RCC 7860 (cell line): Measurements from ENCODE around the gene NUP93.
A peak's percentile ranks its signal among the peaks of the same experiment; 100 is the strongest.
"Not testable (repeated sequence)": the region's sequence is repeated elsewhere in the genome, so short reads cannot be mapped to it uniquely, and the experiment has no call there.

ENCODE experiments used
- DNase-seq: peaks from one replicate; pipeline ENCODE4 v3.0.0-alpha.2; 2015; ENCODE audit warnings: low spot score
- FAIRE-seq: peaks from 2 replicates; lab custom pipeline; 2012; peaks lifted over from hg19 to GRCh38; lab: Jason Lieb, UNC

NUP93 gene

DNA sequence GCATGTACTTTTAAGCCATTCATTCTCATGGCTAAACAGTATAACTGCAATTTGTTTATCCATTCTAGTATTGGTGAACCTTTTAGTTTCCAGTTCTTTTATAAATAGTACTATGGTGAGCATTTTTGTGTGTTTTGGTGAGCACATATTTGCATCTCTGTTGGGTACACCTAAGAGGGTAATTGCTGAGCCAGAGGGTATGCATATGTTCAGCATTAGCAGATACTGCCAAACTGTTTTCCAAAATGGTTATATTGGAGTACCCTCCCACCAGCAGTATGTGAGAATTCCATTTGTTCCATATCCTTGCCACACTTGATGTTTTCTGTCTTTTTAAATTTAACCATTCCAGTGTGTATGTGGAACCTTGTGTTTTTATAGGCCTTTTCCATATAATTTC lies 81.0 kb downstream of the NUP93 start:
- FAIRE-seq = no peak
- DNase-seq = no peak

DNA sequence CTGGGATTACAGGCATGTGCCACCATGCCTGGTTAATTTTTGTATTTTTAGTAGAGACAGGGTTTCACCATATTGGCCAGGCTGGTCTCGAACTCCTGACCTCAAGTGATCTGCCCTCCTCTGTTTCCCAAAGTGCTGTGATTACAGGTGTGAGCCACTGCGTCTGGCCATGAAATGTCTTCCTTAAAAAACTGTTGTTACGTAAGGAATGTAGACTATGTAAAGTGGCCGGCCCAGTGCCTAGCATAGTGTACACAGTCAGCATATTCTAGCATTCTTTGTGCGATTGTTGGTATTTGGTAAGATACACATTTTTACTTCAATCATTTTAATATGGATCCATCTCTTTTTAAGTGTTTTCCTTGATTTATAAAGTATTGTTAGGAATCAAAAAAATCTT lies 81.7 kb downstream of the NUP93 start:
- not testable (repeated sequence) for FAIRE-seq, DNase-seq

GRCh38 chr16:56812884-56813283 lies 83.0 kb downstream of the NUP93 start:
- FAIRE-seq = peak; percentile 88
- peak; percentile 44 for DNase-seq

DNA sequence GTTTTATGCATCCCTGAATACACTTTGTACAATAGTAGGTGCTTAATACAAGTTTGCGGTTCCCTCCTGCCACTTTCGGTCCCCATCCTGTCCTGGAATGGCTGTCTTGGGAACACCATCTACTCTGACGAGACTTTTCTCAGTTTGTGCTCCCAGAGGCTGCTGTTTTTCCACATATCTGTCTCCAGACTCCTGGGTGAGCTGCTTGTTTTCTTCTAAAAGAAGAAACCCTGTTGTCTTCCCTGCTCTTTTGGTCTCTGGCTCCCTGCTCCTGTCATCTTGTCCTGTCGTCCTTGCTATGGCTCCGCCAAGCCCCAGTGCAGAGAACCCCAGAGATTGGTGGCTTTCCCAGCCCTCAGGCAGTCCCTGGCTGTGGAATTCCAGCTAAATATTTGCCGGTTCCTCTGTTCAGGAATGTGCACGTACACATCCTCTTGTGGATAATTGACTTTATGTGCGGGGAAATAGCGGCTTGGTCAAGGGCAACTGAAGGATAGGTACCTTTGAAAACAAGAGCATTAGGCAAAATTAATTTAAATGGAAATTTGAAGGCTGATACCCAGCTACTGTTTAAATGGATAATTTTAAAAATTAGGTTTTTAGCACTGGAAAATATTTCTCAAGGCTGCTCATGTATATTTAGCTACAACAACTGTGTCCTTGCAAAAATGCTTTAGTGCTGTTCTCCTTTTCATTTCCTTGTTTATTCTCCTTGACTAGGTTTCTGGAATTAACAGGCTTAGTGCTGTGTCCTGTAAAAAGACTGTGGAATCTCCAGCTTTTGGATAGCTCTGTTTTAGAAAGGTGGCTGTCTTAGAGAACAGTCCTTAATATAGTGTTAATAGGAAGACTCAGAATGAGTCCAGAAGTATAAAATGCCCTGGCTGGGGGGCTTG lies 84.9 kb downstream of the NUP93 start:
- FAIRE-seq = peak; percentile 70
- DNase-seq = peak; percentile 48

- DNase-seq = no peak
- FAIRE-seq = no peak
Observed at GRCh38 chr16:56815721-56816120, 85.8 kb downstream of the NUP93 start.

GRCh38 chr16:56817056-56817455 lies 87.1 kb downstream of the NUP93 start:
- FAIRE-seq = no peak

DNA sequence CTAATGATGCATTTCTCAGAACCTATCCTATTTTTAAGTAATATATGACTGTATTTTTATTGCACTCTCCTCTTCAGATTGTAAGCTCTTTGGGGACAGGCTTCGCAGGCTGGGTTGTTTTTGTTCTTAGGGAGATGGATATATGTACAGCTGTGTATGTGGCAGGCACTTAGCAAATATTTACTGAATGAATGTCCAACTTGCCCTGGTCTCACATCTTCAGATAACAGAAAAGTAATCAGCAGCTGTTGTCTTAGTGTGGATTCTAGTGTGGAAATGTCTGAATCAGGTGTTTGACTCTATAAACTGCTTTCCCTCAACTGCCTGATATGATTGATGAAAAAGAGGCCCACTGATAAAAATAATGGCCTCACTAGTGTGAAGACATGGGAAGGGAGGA lies 88.0 kb downstream of the NUP93 start:
- no peak for DNase-seq
- FAIRE-seq = no peak

More at GRCh38 chr16:56817056-56817455, 87.1 kb downstream of the NUP93 start:
- no peak for DNase-seq

DNA sequence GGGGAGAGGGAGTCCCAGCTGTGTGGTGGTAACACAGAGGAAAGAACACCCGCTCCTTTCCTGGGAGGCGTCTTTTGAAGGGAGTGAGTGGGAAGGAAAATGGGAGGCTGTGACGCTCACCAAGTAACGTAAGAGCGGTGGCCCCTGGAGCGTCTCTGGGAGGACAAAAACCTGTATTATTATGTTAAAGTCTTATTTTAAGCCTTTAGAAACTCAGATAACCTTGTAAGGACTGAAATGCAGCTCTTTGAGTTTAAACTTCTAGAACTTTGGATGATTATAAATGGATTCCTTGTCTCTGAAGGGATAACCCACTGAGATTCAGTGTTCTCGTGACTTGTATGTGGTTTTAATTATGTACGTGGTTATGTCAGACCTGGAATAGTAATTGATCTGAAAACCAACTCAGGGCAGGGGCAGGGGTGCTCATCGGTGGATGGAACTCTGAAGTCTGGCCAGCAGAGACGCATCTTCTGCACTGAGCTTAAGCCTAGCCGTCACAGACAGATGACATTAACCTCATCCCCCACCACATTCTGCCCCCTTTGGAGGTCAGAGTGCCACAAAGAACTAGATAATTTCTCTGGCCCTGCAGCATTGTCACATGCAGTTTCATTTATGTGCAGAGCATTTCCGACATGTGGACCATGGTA lies 93.3 kb downstream of the NUP93 start:
- DNase-seq = no peak
- no peak for FAIRE-seq

- no peak for FAIRE-seq
- DNase-seq = no peak
Observed at GRCh38 chr16:56824331-56824730, 94.4 kb downstream of the NUP93 start.

DNA sequence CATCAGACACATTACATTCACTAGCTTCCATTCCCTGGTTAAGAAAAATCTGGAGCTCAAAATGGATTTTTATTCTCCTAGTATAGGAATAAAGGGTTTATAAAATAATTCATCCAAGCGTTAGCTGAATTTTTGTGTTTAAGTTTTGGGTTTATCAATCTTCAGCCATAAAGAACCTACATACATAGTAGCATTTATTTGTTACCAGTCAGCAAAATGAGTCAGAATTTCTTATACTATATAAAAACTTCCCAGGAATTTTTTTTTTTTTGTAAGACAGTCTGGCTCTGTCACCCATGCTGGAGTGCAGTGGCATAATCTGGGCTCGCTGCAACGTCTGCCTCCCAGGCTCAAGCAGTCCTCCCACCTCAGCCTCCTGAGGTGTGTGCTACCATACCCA lies 94.9 kb downstream of the NUP93 start:
- FAIRE-seq = no peak

DNA sequence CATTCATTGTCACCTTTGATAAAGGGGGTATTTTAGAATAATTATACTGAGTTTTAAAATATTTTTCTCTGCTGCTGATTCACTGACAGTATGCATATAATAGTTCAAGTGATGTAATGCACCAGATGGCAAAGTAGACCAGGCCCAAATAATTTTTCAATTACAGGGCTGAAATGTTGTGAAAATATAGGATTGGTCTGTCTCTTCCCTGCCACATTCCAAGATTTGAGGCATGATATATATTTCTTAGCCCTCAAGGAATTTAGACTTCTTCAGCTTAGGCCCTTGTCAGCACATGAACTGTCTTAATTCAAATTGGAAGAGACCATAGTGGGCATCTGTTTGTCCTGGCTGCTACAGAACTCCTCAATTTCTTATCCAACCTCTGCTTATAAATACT lies 95.9 kb downstream of the NUP93 start:
- DNase-seq = no peak
- FAIRE-seq = no peak

More for the DNA sequence above, 94.9 kb downstream of the NUP93 start:
- no peak for DNase-seq

DNA sequence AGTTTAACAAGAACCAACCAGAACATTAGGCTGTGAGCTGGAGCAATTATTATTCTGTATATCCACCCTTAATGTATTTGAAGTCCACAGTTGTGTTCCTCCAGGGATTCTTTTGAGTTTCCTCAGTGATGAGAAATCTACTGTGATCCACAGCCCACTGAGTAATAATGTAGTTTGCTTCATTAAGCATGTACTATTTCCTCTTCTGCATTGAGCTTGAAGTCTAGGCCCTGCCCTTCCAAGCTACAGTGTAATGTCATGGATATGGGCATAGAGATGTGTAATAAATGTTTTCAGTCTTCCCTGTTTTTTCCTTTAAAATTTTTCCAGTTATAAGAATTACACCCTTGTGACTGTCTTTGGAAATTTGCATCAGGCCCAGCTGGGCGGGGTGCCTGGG lies 98.7 kb downstream of the NUP93 start:
- FAIRE-seq (no peak), DNase-seq (no peak)

DNA sequence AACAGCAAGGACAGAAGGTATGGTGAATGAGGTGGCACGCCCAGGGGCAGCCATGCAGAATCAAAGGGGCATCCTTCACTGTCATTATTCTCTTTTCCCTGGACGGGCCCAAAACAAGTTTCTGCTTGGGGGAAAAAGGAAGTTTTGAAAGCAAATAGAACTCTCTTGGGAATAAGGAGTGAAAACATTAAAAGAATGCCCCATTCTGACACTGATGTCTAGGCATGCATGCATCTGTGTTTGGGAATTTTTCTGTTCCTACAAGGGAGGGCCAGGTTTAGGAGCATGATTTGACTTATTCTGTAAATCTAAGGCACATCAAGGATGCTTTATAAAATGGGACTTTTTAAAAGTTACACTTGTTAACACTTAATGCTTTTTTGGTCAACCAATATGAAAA lies 100.7 kb downstream of the NUP93 start:
- no peak for DNase-seq
- no peak for FAIRE-seq

DNA sequence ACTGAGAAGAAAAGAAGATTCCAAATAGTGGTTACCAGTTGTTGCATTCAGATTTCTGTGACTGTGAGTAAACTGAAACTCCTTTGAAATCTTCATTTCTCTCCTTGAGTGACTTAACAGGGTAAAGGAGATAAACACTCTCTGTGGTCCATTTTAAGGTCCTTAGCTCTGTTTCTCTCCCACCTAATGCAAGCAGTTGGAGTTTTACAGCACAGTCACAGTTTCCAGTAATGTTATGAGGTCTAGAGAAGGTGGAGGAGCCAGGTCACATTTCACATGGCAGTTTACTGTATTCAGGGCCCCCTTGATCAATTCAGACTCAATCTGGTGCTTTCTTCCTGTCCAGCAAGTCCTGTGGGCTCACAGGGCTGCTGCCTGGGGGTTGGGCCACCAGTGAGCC lies 102.8 kb downstream of the NUP93 start:
- FAIRE-seq (no peak), DNase-seq (no peak)

GRCh38 chr16:56833243-56833970 lies 103.5 kb downstream of the NUP93 start:
- no peak for DNase-seq
- FAIRE-seq = no peak

- DNase-seq (no peak), FAIRE-seq (no peak)
Observed at GRCh38 chr16:56835320-56835719, 105.4 kb downstream of the NUP93 start.

- no peak for FAIRE-seq
- DNase-seq = no peak
Observed at GRCh38 chr16:56836410-56837230, 106.7 kb downstream of the NUP93 start.

- DNase-seq (no peak), FAIRE-seq (no peak)
Observed at GRCh38 chr16:56838622-56839337, 108.9 kb downstream of the NUP93 start.

- DNase-seq = no peak
Observed at GRCh38 chr16:56841233-56841632, 111.3 kb downstream of the NUP93 start.

GRCh38 chr16:56841659-56842058 lies 111.7 kb downstream of the NUP93 start:
- DNase-seq (no peak), FAIRE-seq (no peak)

More at GRCh38 chr16:56841233-56841632, 111.3 kb downstream of the NUP93 start:
- FAIRE-seq = no peak
